ENCODE results near the gene ESR1. TPM values are rescaled to one million over a fixed set of nuclear protein-coding genes. Genes with fewer than 3 reads are reported as not detected.
"Not testable (repeated sequence)": the region's sequence is repeated elsewhere in the genome, so short reads cannot be mapped to it uniquely, and the experiment has no call there.

ESR1 gene
- total RNA-seq, 4 donors from 2014 or later: 1.3 to 2.6 (median 2.2) TPM

GRCh38 chr6:151837223-151837622, 29.7 kb downstream of the ESR1 start:
- H3K9me3 ChIP-seq: no peaks in the 10 kb centered on the region
- no peak for DNase-seq (ENCODE audit: low spot score in 2 of 2)
- no peaks in the 10 kb centered on the region for H3K4me1 ChIP-seq
- TF ChIP-seq CTCF (IDR thresholded peaks at IDR 0.05) (no peak), EP300 (IDR thresholded peaks at IDR 0.05) (no peak), POLR2AphosphoS5 (IDR thresholded peaks at IDR 0.05) (no peak), POLR2A (IDR thresholded peaks at IDR 0.05) (no peak)
- H3K36me3 ChIP-seq: no peaks in the 10 kb centered on the region
- H3K4me3 ChIP-seq: no peak overlapping the region
- no peaks in the 10 kb centered on the region for H3K27me3 ChIP-seq
- H3K27ac ChIP-seq: no peak overlapping the region
- 95% methylated on average over 5 of the region's 5 CpGs for WGBS

- H3K9me3 ChIP-seq: no peaks in the 10 kb centered on the region
- H3K27ac ChIP-seq: no peak overlapping the region
- no peaks in the 10 kb centered on the region for H3K36me3 ChIP-seq
- WGBS: 92% methylated on average over 2 of the region's 2 CpGs
- DNase-seq (ENCODE audit: low spot score in 2 of 2): no peak
- no peak overlapping the region for H3K4me3 ChIP-seq
- no peaks in the 10 kb centered on the region for H3K27me3 ChIP-seq
- no peaks in the 10 kb centered on the region for H3K4me1 ChIP-seq
- TF ChIP-seq POLR2AphosphoS5 (IDR thresholded peaks at IDR 0.05) (no peak), CTCF (IDR thresholded peaks at IDR 0.05) (no peak), EP300 (IDR thresholded peaks at IDR 0.05) (no peak), POLR2A (IDR thresholded peaks at IDR 0.05) (no peak)
These were observed 35.3 kb downstream of the ESR1 start for GRCh38 chr6:151842816-151843215.

- TF ChIP-seq POLR2AphosphoS5 (IDR thresholded peaks at IDR 0.05) (no peak), CTCF (IDR thresholded peaks at IDR 0.05) (no peak), EP300 (IDR thresholded peaks at IDR 0.05) (no peak), POLR2A (IDR thresholded peaks at IDR 0.05) (no peak)
- Histone ChIP-seq H3K27ac (no peak overlapping the region), H3K4me1 (no peaks in the 10 kb centered on the region), H3K4me3 (no peak overlapping the region), H3K27me3 (no peaks in the 10 kb centered on the region), H3K36me3 (no peaks in the 10 kb centered on the region), H3K9me3 (no peaks in the 10 kb centered on the region)
- no peak for DNase-seq (ENCODE audit: low spot score in 2 of 2)
- WGBS: 33% methylated on average over 1 of the region's 1 CpG
These were observed 39.6 kb downstream of the ESR1 start for GRCh38 chr6:151847064-151847463.

GRCh38 chr6:151850479-151851003, 43.1 kb downstream of the ESR1 start:
- no peaks in the 10 kb centered on the region for H3K27me3 ChIP-seq
- no peaks in the 10 kb centered on the region for H3K4me1 ChIP-seq
- H3K27ac ChIP-seq: no peak overlapping the region
- 61% methylated on average over 5 of the region's 5 CpGs for WGBS
- no peak for DNase-seq (ENCODE audit: low spot score in 2 of 2)
- no peak overlapping the region for H3K4me3 ChIP-seq
- H3K9me3 ChIP-seq: no peaks in the 10 kb centered on the region
- no peak for TF ChIP-seq POLR2AphosphoS5 (IDR thresholded peaks at IDR 0.05)
- TF ChIP-seq EP300 (IDR thresholded peaks at IDR 0.05): no peak
- no peak for TF ChIP-seq POLR2A (IDR thresholded peaks at IDR 0.05)
- H3K36me3 ChIP-seq: no peaks in the 10 kb centered on the region

- Histone ChIP-seq H3K9me3 (no peaks in the 10 kb centered on the region), H3K4me1 (no peaks in the 10 kb centered on the region), H3K27ac (no peak overlapping the region), H3K4me3 (no peak overlapping the region), H3K27me3 (no peaks in the 10 kb centered on the region), H3K36me3 (no peaks in the 10 kb centered on the region)
- no peak for TF ChIP-seq POLR2AphosphoS5 (IDR thresholded peaks at IDR 0.05)
- TF ChIP-seq CTCF (IDR thresholded peaks at IDR 0.05): no peak
- TF ChIP-seq POLR2A (IDR thresholded peaks at IDR 0.05): no peak
- TF ChIP-seq EP300 (IDR thresholded peaks at IDR 0.05): no peak
- 34% methylated on average over 2 of the region's 2 CpGs for WGBS
- no peak for DNase-seq (ENCODE audit: low spot score in 2 of 2)
These were observed 50.8 kb downstream of the ESR1 start for GRCh38 chr6:151858294-151858693.

GRCh38 chr6:151862461-151862860, 55.0 kb downstream of the ESR1 start:
- Histone ChIP-seq H3K4me3 (no peak overlapping the region), H3K9me3 (no peaks in the 10 kb centered on the region), H3K27me3 (no peaks in the 10 kb centered on the region), H3K27ac (no peak overlapping the region), H3K36me3 (no peaks in the 10 kb centered on the region), H3K4me1 (no peaks in the 10 kb centered on the region)
- TF ChIP-seq EP300 (IDR thresholded peaks at IDR 0.05) (no peak), POLR2AphosphoS5 (IDR thresholded peaks at IDR 0.05) (no peak), CTCF (IDR thresholded peaks at IDR 0.05) (no peak), POLR2A (IDR thresholded peaks at IDR 0.05) (no peak)
- no peak for DNase-seq (ENCODE audit: low spot score in 2 of 2)
- 90% methylated on average over 3 of the region's 3 CpGs for WGBS

GRCh38 chr6:151867361-151867869, 59.9 kb downstream of the ESR1 start:
- not testable (repeated sequence) for H3K9me3 ChIP-seq; H3K27ac ChIP-seq; DNase-seq (ENCODE audit: low spot score in 2 of 2); H3K36me3 ChIP-seq; H3K4me3 ChIP-seq; H3K4me1 ChIP-seq; H3K27me3 ChIP-seq
- WGBS: 57% methylated on average over 4 of the region's 4 CpGs

Data from suprapubic skin (tissue), 4 donors.